ENCODE results near the gene IL22RA1. TPM values are rescaled to one million over a fixed set of nuclear protein-coding genes. Genes with fewer than 3 reads are reported as not detected.

The IL22RA1 gene
- total RNA-seq, 2 donors from 2014 or later, result 0.15 to 0.24 TPM

GRCh38 chr1:24086466-24086865, 56.5 kb downstream of the IL22RA1 start:
- no peak overlapping the region for H3K4me3 ChIP-seq
- H3K27ac ChIP-seq, result no peak overlapping the region
- H3K36me3 ChIP-seq, result peaks cover 82% of the 10 kb centered on the region
- H3K4me1 ChIP-seq, result peaks cover 0 to 5% of the 10 kb centered on the region in 2 donors
- TF ChIP-seq, protein P1, sequence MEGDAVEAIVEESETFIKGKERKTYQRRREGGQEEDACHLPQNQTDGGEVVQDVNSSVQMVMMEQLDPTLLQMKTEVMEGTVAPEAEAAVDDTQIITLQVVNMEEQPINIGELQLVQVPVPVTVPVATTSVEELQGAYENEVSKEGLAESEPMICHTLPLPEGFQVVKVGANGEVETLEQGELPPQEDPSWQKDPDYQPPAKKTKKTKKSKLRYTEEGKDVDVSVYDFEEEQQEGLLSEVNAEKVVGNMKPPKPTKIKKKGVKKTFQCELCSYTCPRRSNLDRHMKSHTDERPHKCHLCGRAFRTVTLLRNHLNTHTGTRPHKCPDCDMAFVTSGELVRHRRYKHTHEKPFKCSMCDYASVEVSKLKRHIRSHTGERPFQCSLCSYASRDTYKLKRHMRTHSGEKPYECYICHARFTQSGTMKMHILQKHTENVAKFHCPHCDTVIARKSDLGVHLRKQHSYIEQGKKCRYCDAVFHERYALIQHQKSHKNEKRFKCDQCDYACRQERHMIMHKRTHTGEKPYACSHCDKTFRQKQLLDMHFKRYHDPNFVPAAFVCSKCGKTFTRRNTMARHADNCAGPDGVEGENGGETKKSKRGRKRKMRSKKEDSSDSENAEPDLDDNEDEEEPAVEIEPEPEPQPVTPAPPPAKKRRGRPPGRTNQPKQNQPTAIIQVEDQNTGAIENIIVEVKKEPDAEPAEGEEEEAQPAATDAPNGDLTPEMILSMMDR (IDR thresholded peaks at IDR 0.05), result no peak
- H3K9me3 ChIP-seq, result no peaks in the 10 kb centered on the region
- H3K27me3 ChIP-seq, result no peaks in the 10 kb centered on the region
- DNase-seq (ENCODE audit: low spot score), result no peak

GRCh38 chr1:24085546-24085945, 57.4 kb downstream of the IL22RA1 start:
- peaks cover 75% of the 10 kb centered on the region for H3K36me3 ChIP-seq
- TF ChIP-seq, protein P1 (IDR thresholded peaks at IDR 0.05), result no peak
- no peaks in the 10 kb centered on the region for H3K9me3 ChIP-seq
- no peak overlapping the region for H3K4me3 ChIP-seq
- H3K4me1 ChIP-seq, result peaks cover 0 to 11% of the 10 kb centered on the region in 2 donors
- no peak for DNase-seq (ENCODE audit: low spot score)
- H3K27ac ChIP-seq, result no peak overlapping the region
- no peaks in the 10 kb centered on the region for H3K27me3 ChIP-seq

DNA sequence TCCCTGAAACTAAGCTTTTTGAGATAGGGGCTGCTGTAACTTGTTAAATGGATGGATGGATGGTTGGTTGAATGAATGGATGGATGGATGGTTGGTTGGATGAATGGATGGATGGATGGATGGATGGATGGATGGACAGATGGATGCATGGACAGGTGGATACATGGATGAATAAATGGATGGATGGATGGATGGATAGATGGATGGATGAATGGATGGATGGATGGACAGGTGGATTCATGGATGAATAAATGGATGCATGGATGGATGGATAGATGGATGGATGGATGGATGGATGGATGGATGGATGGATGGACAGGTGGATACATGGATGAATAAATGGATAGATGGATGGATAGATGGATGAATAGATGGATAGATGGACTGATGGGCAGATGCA, 57.9 kb downstream of the IL22RA1 start:
- TF ChIP-seq, protein P1 (IDR thresholded peaks at IDR 0.05), result no peak
- H3K4me3 ChIP-seq, result no peak overlapping the region
- peaks cover 73% of the 10 kb centered on the region for H3K36me3 ChIP-seq
- peaks cover 0 to 12% of the 10 kb centered on the region in 2 donors for H3K4me1 ChIP-seq
- H3K9me3 ChIP-seq, result no peaks in the 10 kb centered on the region
- no peak for DNase-seq (ENCODE audit: low spot score)
- no peak overlapping the region for H3K27ac ChIP-seq
- no peaks in the 10 kb centered on the region for H3K27me3 ChIP-seq

DNA sequence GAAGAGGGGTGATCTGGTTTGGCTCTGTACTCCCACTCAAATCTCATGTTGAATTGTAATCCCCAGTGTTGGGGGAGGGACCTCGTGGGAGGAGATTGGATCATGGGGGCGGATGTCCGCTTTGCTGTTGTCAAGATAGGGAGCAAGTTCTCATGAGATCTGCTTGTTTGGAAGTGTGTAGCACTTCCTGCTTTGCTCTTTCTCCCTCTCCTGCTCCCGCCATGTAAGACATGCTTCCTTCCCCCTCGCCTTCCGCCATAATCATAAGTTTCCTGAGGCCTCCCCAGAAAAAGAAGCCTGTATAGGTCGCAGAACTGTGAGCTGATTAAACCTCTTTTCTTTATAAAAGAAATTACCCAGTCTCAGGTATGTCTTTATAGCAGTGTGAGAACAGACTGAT, 58.9 kb downstream of the IL22RA1 start:
- DNase-seq (ENCODE audit: low spot score), result no peak
- Histone ChIP-seq H3K4me1 (peaks cover 0 to 20% of the 10 kb centered on the region in 2 donors), H3K36me3 (peaks cover 72% of the 10 kb centered on the region), H3K27ac (no peak overlapping the region), H3K9me3 (no peaks in the 10 kb centered on the region), H3K4me3 (no peak overlapping the region), H3K27me3 (no peaks in the 10 kb centered on the region)
- TF ChIP-seq, protein P1 (IDR thresholded peaks at IDR 0.05), result no peak

DNA sequence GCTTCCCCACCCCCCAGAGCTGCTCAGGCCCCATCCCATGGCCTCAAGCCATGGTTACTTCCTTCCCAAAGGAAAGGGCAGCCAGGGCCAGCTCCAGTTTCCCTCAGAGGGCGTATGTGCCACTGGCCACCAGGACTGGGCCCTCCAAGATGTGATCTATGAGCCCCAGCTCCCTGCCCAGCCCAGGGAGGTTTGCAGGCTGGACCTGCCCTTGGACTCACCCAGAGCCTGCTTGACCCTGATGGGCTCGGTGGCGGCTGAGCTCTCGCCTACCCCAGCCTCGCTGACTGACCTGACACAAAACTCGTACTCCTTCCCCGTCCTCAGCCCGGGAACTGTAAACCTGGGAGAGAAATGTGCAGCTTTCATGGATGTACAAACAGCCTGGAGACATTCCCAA, 60.6 kb downstream of the IL22RA1 start:
- H3K4me1 ChIP-seq, result peaks cover 0 to 26% of the 10 kb centered on the region in 2 donors
- TF ChIP-seq, protein P1 (IDR thresholded peaks at IDR 0.05), result no peak
- H3K27ac ChIP-seq, result peak overlapping the region in 1 of 2 donors; percentile 64
- no peaks in the 10 kb centered on the region for H3K27me3 ChIP-seq
- H3K9me3 ChIP-seq, result no peaks in the 10 kb centered on the region
- no peak for DNase-seq (ENCODE audit: low spot score)
- no peak overlapping the region for H3K4me3 ChIP-seq
- peaks cover 57% of the 10 kb centered on the region for H3K36me3 ChIP-seq

DNA sequence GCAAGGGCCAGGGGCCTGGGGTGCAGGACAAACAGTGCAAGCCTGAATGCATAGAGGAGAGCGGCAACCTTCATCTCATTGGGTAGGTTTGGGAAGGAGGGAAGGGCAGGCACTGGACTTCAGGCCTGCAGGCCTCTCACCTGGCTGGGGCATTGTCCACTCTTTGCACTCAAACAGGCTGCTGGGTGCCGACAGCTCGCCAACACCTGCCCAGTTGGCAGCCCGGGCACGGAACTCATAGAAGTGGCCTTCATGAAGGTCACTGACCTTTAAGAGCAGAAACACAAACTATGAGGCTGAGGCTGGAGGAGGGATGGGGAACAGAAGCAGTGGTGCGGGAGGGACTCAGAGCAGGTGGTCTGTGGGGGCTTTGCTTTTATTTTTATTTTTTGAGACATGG, 61.8 kb downstream of the IL22RA1 start:
- Histone ChIP-seq H3K36me3 (peaks cover 48% of the 10 kb centered on the region), H3K9me3 (no peaks in the 10 kb centered on the region), H3K4me1 (peaks cover 0 to 29% of the 10 kb centered on the region in 2 donors), H3K27me3 (no peaks in the 10 kb centered on the region), H3K27ac (peak overlapping the region; percentile 56 to 64), H3K4me3 (no peak overlapping the region)
- TF ChIP-seq, protein P1 (IDR thresholded peaks at IDR 0.05), result no peak
- no peak for DNase-seq (ENCODE audit: low spot score)

Data from right atrium auricular region (tissue), 2 donors.